Measurements from ENCODE around the gene TSHZ2.
"Not testable (repeated sequence)": the region's sequence is repeated elsewhere in the genome, so short reads cannot be mapped to it uniquely, and the experiment has no call there.

The TSHZ2 gene

GRCh38 chr20:53419693-53420460 lies 447.7 kb downstream of the TSHZ2 start:
- DNase-seq (ENCODE audit: low read depth): no peak

- no peak for DNase-seq (ENCODE audit: low read depth)
Observed at GRCh38 chr20:53421343-53421742, 449.2 kb downstream of the TSHZ2 start.

GRCh38 chr20:53422039-53422438 lies 449.9 kb downstream of the TSHZ2 start:
- no peak for DNase-seq (ENCODE audit: low read depth)

- DNase-seq (ENCODE audit: low read depth): no peak
Observed at GRCh38 chr20:53423587-53424146, 451.5 kb downstream of the TSHZ2 start.

GRCh38 chr20:53425481-53425880 lies 453.3 kb downstream of the TSHZ2 start:
- no peak for DNase-seq (ENCODE audit: low read depth)

- no peak for DNase-seq (ENCODE audit: low read depth)
Observed at GRCh38 chr20:53425941-53426340, 453.8 kb downstream of the TSHZ2 start.

GRCh38 chr20:53426766-53427312 lies 454.7 kb downstream of the TSHZ2 start:
- DNase-seq (ENCODE audit: low read depth): no peak

GRCh38 chr20:53427951-53428350 lies 455.8 kb downstream of the TSHZ2 start:
- DNase-seq (ENCODE audit: low read depth): no peak

- DNase-seq (ENCODE audit: low read depth): no peak
Observed at GRCh38 chr20:53428588-53428987, 456.4 kb downstream of the TSHZ2 start.

GRCh38 chr20:53428996-53429395 lies 456.8 kb downstream of the TSHZ2 start:
- DNase-seq (ENCODE audit: low read depth): no peak

GRCh38 chr20:53434662-53435061 lies 462.5 kb downstream of the TSHZ2 start:
- no peak for DNase-seq (ENCODE audit: low read depth)

- not testable (repeated sequence) for DNase-seq (ENCODE audit: low read depth)
Observed at GRCh38 chr20:53436927-53437326, 464.8 kb downstream of the TSHZ2 start.

- DNase-seq (ENCODE audit: low read depth): no peak
Observed at GRCh38 chr20:53438368-53438767, 466.2 kb downstream of the TSHZ2 start.

GRCh38 chr20:53439046-53439445 lies 466.9 kb downstream of the TSHZ2 start:
- DNase-seq (ENCODE audit: low read depth): no peak

GRCh38 chr20:53439616-53440015 lies 467.5 kb downstream of the TSHZ2 start:
- no peak for DNase-seq (ENCODE audit: low read depth)

GRCh38 chr20:53444401-53445149 lies 472.4 kb downstream of the TSHZ2 start:
- no peak for DNase-seq (ENCODE audit: low read depth)

- no peak for DNase-seq (ENCODE audit: low read depth)
Observed at GRCh38 chr20:53445321-53445731, 473.2 kb downstream of the TSHZ2 start.

- DNase-seq (ENCODE audit: low read depth): no peak
Observed at GRCh38 chr20:53445932-53446331, 473.8 kb downstream of the TSHZ2 start.

GRCh38 chr20:53447316-53447715 lies 475.2 kb downstream of the TSHZ2 start:
- DNase-seq (ENCODE audit: low read depth): no peak

- DNase-seq (ENCODE audit: low read depth): no peak
Observed at GRCh38 chr20:53448426-53448825, 476.3 kb downstream of the TSHZ2 start.

GRCh38 chr20:53448875-53449274 lies 476.7 kb downstream of the TSHZ2 start:
- DNase-seq (ENCODE audit: low read depth): no peak

GRCh38 chr20:53453076-53453475 lies 480.9 kb downstream of the TSHZ2 start:
- no peak for DNase-seq (ENCODE audit: low read depth)

Measured in activated T-cell treated with anti-CD3 and anti-CD28 coated beads for 1 hour (primary cell).